ENCODE data around the gene XYLT1. TPM values are rescaled to one million over a fixed set of nuclear protein-coding genes. Genes with fewer than 3 reads are reported as not detected.
A peak's percentile ranks its signal among the peaks of the same experiment; 100 is the strongest.

XYLT1 gene
- total RNA-seq, 2 experiments from 2014 or later: 7.3 to 8.9 TPM

- DNase-seq: no peak
- Mint-ChIP-seq H3K27me3 (no peaks in the 10 kb centered on the region), H3K4me3 (no peak overlapping the region), H3K9me3 (no peaks in the 10 kb centered on the region), H3K27ac (no peak overlapping the region), H3K4me1 (ENCODE audit: low read depth) (no peaks in the 10 kb centered on the region), H3K36me3 (ENCODE audit: low read depth) (no peaks in the 10 kb centered on the region)
- intact Hi-C loops (cut with micrococcal nuclease): no loop called here
- ChIA-PET CTCF (no interaction called here), POLR2A (no interaction called here)
- TF ChIP-seq CTCF (IDR thresholded peaks at IDR 0.05): no peak
- no peak for ATAC-seq
Measured at GRCh38 chr16:17080105-17080504, 390.7 kb downstream of the XYLT1 start.

GRCh38 chr16:17078931-17079631 is 391.7 kb downstream of the XYLT1 start:
- no peak overlapping the region for H3K27ac Mint-ChIP-seq
- H3K36me3 Mint-ChIP-seq (ENCODE audit: low read depth): no peaks in the 10 kb centered on the region
- POLR2A ChIA-PET: no interaction called here
- CTCF ChIA-PET: no interaction called here
- no peaks in the 10 kb centered on the region for H3K9me3 Mint-ChIP-seq
- no peak for TF ChIP-seq CTCF (IDR thresholded peaks at IDR 0.05)
- H3K4me1 Mint-ChIP-seq (ENCODE audit: low read depth): no peaks in the 10 kb centered on the region
- no peak for DNase-seq
- ATAC-seq: no peak
- no peak overlapping the region for H3K4me3 Mint-ChIP-seq
- intact Hi-C loops (cut with micrococcal nuclease): no loop called here
- H3K27me3 Mint-ChIP-seq: no peaks in the 10 kb centered on the region

DNA sequence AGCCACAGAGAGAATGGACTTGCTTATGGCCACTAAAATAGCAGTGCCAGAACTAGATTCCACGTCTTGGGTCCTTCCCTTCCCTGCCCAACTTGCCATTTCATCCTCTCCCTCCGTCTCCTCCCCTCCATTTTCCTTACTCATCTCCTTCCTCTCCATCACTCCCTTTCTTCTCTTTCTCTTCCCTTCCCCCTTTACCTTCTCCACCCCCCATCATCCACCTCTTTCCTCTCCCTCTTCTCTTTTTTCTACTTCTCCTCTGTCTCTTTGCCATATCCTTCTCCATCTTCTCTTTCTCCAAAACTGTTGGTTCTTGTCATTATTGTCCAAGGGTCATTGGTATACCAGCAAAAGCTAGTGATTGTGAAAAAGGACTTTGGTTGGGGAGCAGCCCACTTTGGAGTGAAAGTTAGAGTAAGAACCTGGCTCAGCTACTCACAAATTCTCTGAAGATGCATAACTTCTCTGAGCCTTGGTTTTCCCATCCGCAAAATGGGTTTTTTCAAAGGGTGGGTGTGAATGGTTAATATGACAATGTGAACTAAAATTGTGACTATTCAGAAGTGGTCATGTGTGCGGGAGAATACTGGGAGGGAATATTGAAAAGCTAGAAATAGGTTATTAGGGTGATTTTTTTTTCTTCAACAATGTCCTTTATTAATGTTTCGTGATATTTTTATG is 393.8 kb downstream of the XYLT1 start:
- no peaks in the 10 kb centered on the region for H3K9me3 Mint-ChIP-seq
- H3K4me3 Mint-ChIP-seq: no peak overlapping the region
- intact Hi-C loops (cut with micrococcal nuclease): no loop called here
- CTCF ChIA-PET: interaction anchor here (0.9 kb wide), 1 partner anchor 398 kb away, joined by 3 read pairs; no protein-coding TSS in a partner anchor
- DNase-seq: no peak
- POLR2A ChIA-PET: no interaction called here
- TF ChIP-seq CTCF (IDR thresholded peaks at IDR 0.05): no peak
- peaks cover 6% of the 10 kb centered on the region for H3K4me1 Mint-ChIP-seq (ENCODE audit: low read depth)
- H3K27ac Mint-ChIP-seq: no peak overlapping the region
- ATAC-seq: no peak
- H3K36me3 Mint-ChIP-seq (ENCODE audit: low read depth): no peaks in the 10 kb centered on the region
- H3K27me3 Mint-ChIP-seq: no peaks in the 10 kb centered on the region

DNA sequence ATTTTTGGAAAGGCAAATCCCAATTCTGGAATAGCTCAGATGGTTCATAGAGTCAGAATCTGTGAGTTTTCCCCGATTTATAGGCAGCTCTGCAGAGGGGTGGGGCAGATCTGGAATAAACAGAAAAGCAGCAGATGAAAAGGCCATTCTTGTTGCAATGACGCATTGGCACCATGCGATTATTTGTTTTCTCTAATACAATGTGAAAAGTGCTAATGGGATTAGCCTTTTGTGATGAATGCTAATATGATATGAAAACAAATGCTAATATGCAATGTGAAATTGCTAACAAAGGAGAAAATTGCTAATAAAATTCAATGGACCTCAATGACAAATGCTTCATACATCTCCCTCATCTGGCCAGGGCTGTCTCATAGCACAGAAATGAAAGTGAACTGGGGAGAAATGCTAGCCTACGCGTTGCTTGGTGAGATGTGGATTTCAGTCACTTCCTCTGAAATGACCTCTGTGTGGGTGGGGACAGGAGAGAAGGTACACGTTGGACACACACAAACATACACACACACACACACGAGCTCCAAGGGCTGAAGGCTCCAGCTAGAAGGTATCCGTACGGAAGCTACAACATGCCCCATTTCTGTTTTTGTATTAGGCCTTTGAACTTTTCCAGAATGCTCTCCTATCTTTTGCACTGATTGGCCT is 394.5 kb downstream of the XYLT1 start:
- Mint-ChIP-seq H3K4me3 (no peak overlapping the region), H3K27ac (no peak overlapping the region), H3K36me3 (ENCODE audit: low read depth) (no peaks in the 10 kb centered on the region), H3K4me1 (ENCODE audit: low read depth) (peaks cover 8% of the 10 kb centered on the region), H3K9me3 (no peaks in the 10 kb centered on the region), H3K27me3 (no peaks in the 10 kb centered on the region)
- no peak for TF ChIP-seq CTCF (IDR thresholded peaks at IDR 0.05)
- ChIA-PET CTCF (no interaction called here), POLR2A (no interaction called here)
- DNase-seq (no peak), ATAC-seq (no peak)
- intact Hi-C loops (cut with micrococcal nuclease): no loop called here

DNA sequence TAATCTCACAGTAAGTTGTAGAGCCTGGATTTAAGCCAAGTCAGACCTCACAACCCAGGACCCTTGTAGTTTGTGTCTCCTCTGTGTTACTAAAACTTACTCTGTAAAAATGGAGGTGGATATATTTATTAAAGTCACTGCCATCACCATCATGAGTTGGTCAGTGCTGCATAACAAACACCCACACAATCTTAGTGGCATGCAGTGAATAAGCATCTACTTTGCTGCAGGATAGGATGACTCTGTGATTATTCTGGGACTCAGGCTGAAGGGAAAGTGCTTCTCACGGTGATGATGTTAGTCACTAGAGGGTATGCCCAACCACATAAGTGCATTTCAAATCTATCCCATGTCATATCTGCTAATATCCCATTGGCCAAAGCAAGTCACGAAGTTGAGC is 398.7 kb downstream of the XYLT1 start:
- intact Hi-C loops (cut with micrococcal nuclease): no loop called here
- Mint-ChIP-seq H3K9me3 (no peaks in the 10 kb centered on the region), H3K4me1 (ENCODE audit: low read depth) (peaks cover 21% of the 10 kb centered on the region), H3K4me3 (no peak overlapping the region), H3K27ac (peak overlapping the region; percentile 13), H3K27me3 (no peaks in the 10 kb centered on the region), H3K36me3 (ENCODE audit: low read depth) (no peaks in the 10 kb centered on the region)
- no peak for DNase-seq
- ChIA-PET POLR2A (no interaction called here), CTCF (no interaction called here)
- ATAC-seq: no peak
- TF ChIP-seq CTCF (IDR thresholded peaks at IDR 0.05): no peak

Data from activated CD8-positive, alpha-beta T cell treated with anti-CD3 and anti-CD28 coated beads for 36 hours (primary cell).